Upper lobe of left lung (tissue), 4 donors: ENCODE measurements around the gene SF3B6.

Source experiments
- CTCF ChIP-seq, 6 experiments: fragments of 450-650 bp in 4 of 6; fragments of 200-600 bp in 2 of 6; sonication (generic) in 2 of 6; IDR thresholded peaks; one replicate each; pipeline ENCODE4 v1.5.1; 2016 to 2019; ENCODE audit warnings: antibody characterized with exemption in 6 of 6
- EP300 ChIP-seq, 4 donors: sonication (generic); formaldehyde crosslinking; IDR thresholded peaks; one replicate each; pipeline ENCODE4 v1.5.1; 2017; ENCODE audit warnings: antibody characterized with exemption in 4 of 4, control low read depth in 2 of 4
- POLR2A ChIP-seq, 4 donors: fragments of 450-650 bp; IDR thresholded peaks; one replicate each; pipeline ENCODE4 v1.5.1; 2016 to 2017; ENCODE audit warnings: antibody characterized with exemption in 4 of 4, mild to moderate bottlenecking in 2 of 4
- POLR2AphosphoS5 ChIP-seq, 2 donors: sonication (generic); formaldehyde crosslinking; IDR thresholded peaks; one replicate each; pipeline ENCODE4 v1.5.1; 2017; ENCODE audit warnings: antibody characterized with exemption in 2 of 2

- TF ChIP-seq CTCF (IDR thresholded peaks at IDR 0.05) (no peak), POLR2A (IDR thresholded peaks at IDR 0.05) (no peak), POLR2AphosphoS5 (IDR thresholded peaks at IDR 0.05) (no peak), EP300 (IDR thresholded peaks at IDR 0.05) (no peak)
Observed at GRCh38 chr2:24073816-24074215, 2.3 kb downstream of the SF3B6 start.
